Measurements from ENCODE around the gene FOXI2. TPM values are rescaled to one million over a fixed set of nuclear protein-coding genes. Genes with fewer than 3 reads are reported as not detected.

The FOXI2 gene
- total RNA-seq, 6 donors from 2014 or later, result 0.06 to 0.20 (median 0.10) TPM; not detected in 3

- H3K27ac ChIP-seq, result no peak overlapping the region
- H3K27me3 ChIP-seq, result no peaks in the 10 kb centered on the region
- no peak for DNase-seq
- H3K4me1 ChIP-seq, result peaks cover 0 to 11% (median 0%) of the 10 kb centered on the region in 4 donors
- no peak for TF ChIP-seq POLR2A (IDR thresholded peaks at IDR 0.05)
- TF ChIP-seq EP300 (IDR thresholded peaks at IDR 0.05), result no peak
- TF ChIP-seq CTCF (IDR thresholded peaks at IDR 0.05), result no peak
- no peak for TF ChIP-seq POLR2AphosphoS5 (IDR thresholded peaks at IDR 0.05)
- H3K9me3 ChIP-seq, result no peaks in the 10 kb centered on the region
- ATAC-seq (ENCODE audit: low FRiP score in 2 of 2), result no peak
- no peaks in the 10 kb centered on the region for H3K36me3 ChIP-seq
- H3K4me3 ChIP-seq, result no peak overlapping the region
- 39 to 45% methylated on average over 10 of the region's 10 CpGs for WGBS, 2 donors
These were observed 38.0 kb downstream of the FOXI2 start for GRCh38 chr10:127774766-127775559.

DNA sequence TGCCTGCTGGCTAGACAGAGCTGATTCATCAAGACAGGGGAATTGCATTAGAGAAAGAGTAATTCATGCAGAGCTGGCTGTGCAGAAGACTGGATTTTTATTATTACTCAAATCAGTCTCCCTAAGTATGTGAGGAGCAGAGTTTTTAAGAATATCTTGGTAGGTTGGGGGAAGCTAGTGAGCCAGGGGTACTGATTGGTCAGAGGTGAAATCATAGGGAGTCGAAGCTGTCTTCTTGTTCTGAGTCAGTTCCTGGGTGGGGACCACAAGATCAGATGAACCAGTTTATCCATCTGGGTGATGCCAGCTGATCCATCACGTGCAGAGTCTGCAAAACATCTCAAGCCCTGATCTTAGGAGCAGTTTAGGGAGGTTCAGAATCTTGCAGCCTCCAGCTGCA lies 39.8 kb downstream of the FOXI2 start:
- Histone ChIP-seq H3K27me3 (no peaks in the 10 kb centered on the region), H3K36me3 (no peaks in the 10 kb centered on the region), H3K9me3 (no peaks in the 10 kb centered on the region), H3K4me1 (peaks cover 0 to 11% (median 0%) of the 10 kb centered on the region in 4 donors), H3K27ac (no peak overlapping the region), H3K4me3 (no peak overlapping the region)
- TF ChIP-seq POLR2AphosphoS5 (IDR thresholded peaks at IDR 0.05) (no peak), EP300 (IDR thresholded peaks at IDR 0.05) (no peak), CTCF (IDR thresholded peaks at IDR 0.05) (no peak), POLR2A (IDR thresholded peaks at IDR 0.05) (no peak)
- no peak for DNase-seq
- no peak for ATAC-seq (ENCODE audit: low FRiP score in 2 of 2)
- WGBS, 2 donors, result 46 to 69% methylated on average over 1 to 2 of the region's 2 CpGs

GRCh38 chr10:127781412-127781811 lies 44.4 kb downstream of the FOXI2 start:
- Histone ChIP-seq H3K4me3 (no peak overlapping the region), H3K36me3 (no peaks in the 10 kb centered on the region), H3K4me1 (no peaks in the 10 kb centered on the region), H3K9me3 (peaks cover 0 to 10% (median 0%) of the 10 kb centered on the region in 4 donors), H3K27me3 (no peaks in the 10 kb centered on the region), H3K27ac (no peak overlapping the region)
- WGBS, 2 donors, result 92 to 93% methylated on average over 1 of the region's 1 CpG
- no peak for TF ChIP-seq CTCF (IDR thresholded peaks at IDR 0.05)
- no peak for TF ChIP-seq EP300 (IDR thresholded peaks at IDR 0.05)
- no peak for TF ChIP-seq POLR2A (IDR thresholded peaks at IDR 0.05)
- ATAC-seq (ENCODE audit: low FRiP score in 2 of 2), result no peak
- DNase-seq, result no peak

DNA sequence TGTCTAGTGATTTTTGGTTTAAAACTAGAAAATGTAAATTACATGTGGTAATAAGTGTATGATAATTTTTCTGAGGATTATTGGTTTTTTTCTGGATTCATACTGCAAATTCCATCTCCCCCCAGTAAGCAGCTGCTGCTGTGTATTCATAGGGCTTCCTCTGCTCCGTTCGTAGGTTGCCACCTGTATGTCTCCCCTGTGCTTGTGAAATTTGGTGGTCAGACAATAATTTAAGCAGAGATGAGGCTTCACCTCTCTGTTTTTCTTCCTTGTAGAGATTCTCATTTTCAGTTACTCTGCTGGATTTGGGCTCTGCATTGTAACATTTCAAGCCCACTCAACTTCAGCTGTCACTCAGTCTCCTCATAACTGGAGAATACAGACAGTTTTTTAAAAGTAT lies 50.9 kb downstream of the FOXI2 start:
- Histone ChIP-seq H3K9me3 (peaks cover 0 to 10% (median 0%) of the 10 kb centered on the region in 4 donors), H3K27me3 (no peaks in the 10 kb centered on the region), H3K4me3 (no peak overlapping the region), H3K36me3 (no peaks in the 10 kb centered on the region), H3K27ac (no peak overlapping the region), H3K4me1 (no peaks in the 10 kb centered on the region)
- 99 to 100% methylated on average over 2 of the region's 2 CpGs for WGBS, 2 donors
- TF ChIP-seq CTCF (IDR thresholded peaks at IDR 0.05) (no peak), POLR2A (IDR thresholded peaks at IDR 0.05) (no peak), POLR2AphosphoS5 (IDR thresholded peaks at IDR 0.05) (no peak), EP300 (IDR thresholded peaks at IDR 0.05) (no peak)
- ATAC-seq (ENCODE audit: low FRiP score in 2 of 2), result no peak
- no peak for DNase-seq
